AG09309 (cell line): Measurements from ENCODE around the gene FBXO10.

Experiments
- DNase-seq: peaks from one replicate; pipeline ENCODE4 v3.0.0-alpha.2; 2010; ENCODE audit warnings: low read depth
- H3K4me3 ChIP-seq: 2 replicates; pipeline ENCODE4 v1.5.1; 2011; ENCODE audit warnings: mild to moderate bottlenecking, low read depth, low read length, moderate library complexity; ENCODE audit not compliant: control insufficient read depth
- CTCF ChIP-seq: IDR thresholded peaks from 2 replicates; pipeline ENCODE4 v1.5.1; 2011; ENCODE audit warnings: mild to moderate bottlenecking, low read depth, low read length, inconsistent platforms; ENCODE audit not compliant: insufficient read depth, control insufficient read depth; ENCODE audit errors: missing control alignments

Gene FBXO10

GRCh38 chr9:37621273-37622121 lies 45.3 kb upstream of the FBXO10 start:
- DNase-seq: no peak
- TF ChIP-seq CTCF: no peak
- H3K4me3 ChIP-seq: no peak overlapping the region

GRCh38 chr9:37620396-37620795 lies 44.2 kb upstream of the FBXO10 start:
- no peak for DNase-seq
- H3K4me3 ChIP-seq: no peak overlapping the region
- no peak for TF ChIP-seq CTCF

- H3K4me3 ChIP-seq: no peak overlapping the region
- DNase-seq: no peak
- no peak for TF ChIP-seq CTCF
Observed at GRCh38 chr9:37619806-37620205, 43.6 kb upstream of the FBXO10 start.

- peak; percentile 79 for DNase-seq
- no peak for TF ChIP-seq CTCF
Observed at GRCh38 chr9:37618817-37619216, 42.6 kb upstream of the FBXO10 start.

GRCh38 chr9:37617832-37618231 lies 41.7 kb upstream of the FBXO10 start:
- H3K4me3 ChIP-seq: no peak overlapping the region
- TF ChIP-seq CTCF: no peak
- DNase-seq: peak; percentile 38

More at GRCh38 chr9:37618817-37619216, 42.6 kb upstream of the FBXO10 start:
- no peak overlapping the region for H3K4me3 ChIP-seq

GRCh38 chr9:37617161-37617560 lies 41.0 kb upstream of the FBXO10 start:
- no peak overlapping the region for H3K4me3 ChIP-seq
- TF ChIP-seq CTCF: no peak
- DNase-seq: no peak
